GM12874 (cell line): ENCODE results near the gene F13A1.

Experiments used
- CTCF ChIP-seq: IDR thresholded peaks from 2 replicates; pipeline ENCODE4 v1.5.1; 2011; ENCODE audit warnings: low read depth, mild to moderate bottlenecking, control low read depth, low read length, moderate library complexity; ENCODE audit not compliant: insufficient read depth

Gene F13A1

GRCh38 chr6:6239598-6240581, 80.6 kb downstream of the F13A1 start:
- TF ChIP-seq CTCF, result no peak

- no peak for TF ChIP-seq CTCF
These were observed 83.6 kb downstream of the F13A1 start for GRCh38 chr6:6236730-6237469.

- no peak for TF ChIP-seq CTCF
These were observed 84.7 kb downstream of the F13A1 start for GRCh38 chr6:6235786-6236185.

- TF ChIP-seq CTCF, result no peak
These were observed 85.5 kb downstream of the F13A1 start for GRCh38 chr6:6234963-6235362.

GRCh38 chr6:6230286-6230685, 90.2 kb downstream of the F13A1 start:
- TF ChIP-seq CTCF, result no peak

GRCh38 chr6:6227896-6228295, 92.6 kb downstream of the F13A1 start:
- no peak for TF ChIP-seq CTCF

- TF ChIP-seq CTCF, result no peak
These were observed 94.5 kb downstream of the F13A1 start for GRCh38 chr6:6225885-6226529.
